ENCODE results near the gene PKD2. TPM values are rescaled to one million over a fixed set of nuclear protein-coding genes. Genes with fewer than 3 reads are reported as not detected.
"Not testable (repeated sequence)": the region's sequence is repeated elsewhere in the genome, so short reads cannot be mapped to it uniquely, and the experiment has no call there.

The PKD2 gene
- total RNA-seq, 4 donors from 2014 or later, result 4.1 to 7.6 (median 6.2) TPM

- no peaks in the 10 kb centered on the region for H3K36me3 ChIP-seq
- intact Hi-C loops (cut with DNase I; ENCODE audit: low total_unique reads), result no loop called here
- DNase-seq, result no peak
- no peak overlapping the region for H3K27ac ChIP-seq
- ATAC-seq, result no peak
- no peaks in the 10 kb centered on the region for H3K9me3 ChIP-seq
- in situ Hi-C loops (cut with MboI; ENCODE audit: low sequenced_read_pairs in 4 of 4), result no loop called here
- peaks cover 3 to 13% of the 10 kb centered on the region in 2 donors for H3K4me1 ChIP-seq
- TF ChIP-seq CTCF (IDR thresholded peaks at IDR 0.05 in 4 of 5, conservative IDR thresholded peaks at IDR 0.05 in 1 of 5) (no peak), POLR2A (IDR thresholded peaks at IDR 0.05) (no peak)
- no peaks in the 10 kb centered on the region for H3K27me3 ChIP-seq
- no peak overlapping the region for H3K4me3 ChIP-seq
These were observed 97.6 kb downstream of the PKD2 start for GRCh38 chr4:88104902-88105610.

DNA sequence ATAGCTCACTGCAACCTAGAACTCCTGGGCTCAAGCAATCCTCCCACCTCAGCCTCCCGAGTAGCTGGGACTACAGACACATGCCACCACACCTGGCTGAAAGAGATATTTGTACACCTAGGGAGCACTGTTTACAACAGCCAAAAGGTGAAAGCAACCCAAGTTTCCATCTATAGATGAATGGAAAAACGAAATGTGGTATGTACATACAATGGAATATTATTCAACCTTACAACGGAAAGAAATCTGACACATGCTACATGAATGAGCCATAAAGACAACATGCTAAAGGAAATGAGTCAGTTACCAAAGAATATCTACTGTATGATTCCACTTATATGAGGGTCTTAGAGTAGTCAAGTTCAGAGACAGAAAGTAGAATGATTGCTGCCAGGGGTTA, 98.8 kb downstream of the PKD2 start:
- in situ Hi-C loops (cut with MboI; ENCODE audit: low sequenced_read_pairs in 4 of 4) (no loop called here), intact Hi-C loops (cut with DNase I; ENCODE audit: low total_unique reads) (no loop called here)
- Histone ChIP-seq H3K9me3 (no peaks in the 10 kb centered on the region), H3K27me3 (no peaks in the 10 kb centered on the region), H3K27ac (no peak overlapping the region), H3K4me1 (peaks cover 3 to 13% of the 10 kb centered on the region in 2 donors), H3K36me3 (no peaks in the 10 kb centered on the region), H3K4me3 (no peak overlapping the region)
- DNase-seq (no peak), ATAC-seq (no peak)
- TF ChIP-seq CTCF (IDR thresholded peaks at IDR 0.05 in 4 of 5, conservative IDR thresholded peaks at IDR 0.05 in 1 of 5), result no peak
- no peak for TF ChIP-seq POLR2A (IDR thresholded peaks at IDR 0.05)

- Histone ChIP-seq H3K4me1 (peaks cover 3 to 13% of the 10 kb centered on the region in 2 donors), H3K4me3 (no peak overlapping the region), H3K27ac (peak overlapping the region in 3 of 4 donors; percentile 2 to 54 (median 30)), H3K36me3 (no peaks in the 10 kb centered on the region), H3K9me3 (no peaks in the 10 kb centered on the region), H3K27me3 (no peaks in the 10 kb centered on the region)
- ATAC-seq (peak; percentile 62 to 92), DNase-seq (peak; percentile 8 to 43)
- no peak for TF ChIP-seq POLR2A (IDR thresholded peaks at IDR 0.05)
- TF ChIP-seq CTCF (IDR thresholded peaks at IDR 0.05 in 4 of 5, conservative IDR thresholded peaks at IDR 0.05 in 1 of 5), result no peak
- intact Hi-C loops (cut with DNase I; ENCODE audit: low total_unique reads), result no loop called here
- in situ Hi-C loops (cut with MboI; ENCODE audit: low sequenced_read_pairs in 4 of 4), result no loop called here
These were observed 100.1 kb downstream of the PKD2 start for GRCh38 chr4:88107406-88108107.

DNA sequence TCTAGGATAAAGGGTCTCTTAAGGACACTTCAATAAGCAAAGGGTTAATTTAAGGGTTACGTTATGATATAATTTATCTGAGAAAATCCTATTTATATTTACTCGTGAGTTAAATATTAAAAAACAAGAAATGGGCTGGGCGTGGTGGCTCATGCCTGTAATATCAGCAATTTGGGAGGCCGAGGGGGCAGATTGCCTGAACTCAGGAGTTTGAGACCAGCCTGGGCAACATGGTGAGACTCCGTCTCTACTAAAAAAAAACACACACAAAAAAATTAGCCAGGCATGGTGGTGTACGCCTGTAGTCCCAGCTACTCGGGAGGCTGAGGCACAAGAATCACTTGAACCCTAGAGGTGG, 100.7 kb downstream of the PKD2 start:
- H3K36me3 ChIP-seq; H3K27me3 ChIP-seq; ATAC-seq; intact Hi-C loops (cut with DNase I; ENCODE audit: low total_unique reads); DNase-seq; H3K4me3 ChIP-seq; in situ Hi-C loops (cut with MboI; ENCODE audit: low sequenced_read_pairs in 4 of 4); H3K9me3 ChIP-seq: not testable (repeated sequence)
- peak overlapping the region in 2 of 4 donors; percentile 2 to 54 for H3K27ac ChIP-seq
- peaks cover 3 to 13% of the 10 kb centered on the region in 2 donors for H3K4me1 ChIP-seq

- in situ Hi-C loops (cut with MboI; ENCODE audit: low sequenced_read_pairs in 4 of 4), result no loop called here
- H3K36me3 ChIP-seq, result no peaks in the 10 kb centered on the region
- TF ChIP-seq CTCF (IDR thresholded peaks at IDR 0.05 in 4 of 5, conservative IDR thresholded peaks at IDR 0.05 in 1 of 5) (no peak), POLR2A (IDR thresholded peaks at IDR 0.05) (no peak)
These were observed 101.3 kb downstream of the PKD2 start for GRCh38 chr4:88108747-88109122.

More at GRCh38 chr4:88108747-88109122, 101.3 kb downstream of the PKD2 start:
- DNase-seq, result no peak
- H3K4me3 ChIP-seq, result no peak overlapping the region
- no peak overlapping the region for H3K27ac ChIP-seq
- intact Hi-C loops (cut with DNase I; ENCODE audit: low total_unique reads), result no loop called here
- H3K4me1 ChIP-seq, result peaks cover 3 to 13% of the 10 kb centered on the region in 2 donors
- ATAC-seq, result no peak
- H3K27me3 ChIP-seq, result no peaks in the 10 kb centered on the region
- H3K9me3 ChIP-seq, result no peaks in the 10 kb centered on the region

Measured in gastrocnemius medialis (tissue), 4 donors.